ENCODE measurements around the gene ADGB.
"Not testable (repeated sequence)": the region's sequence is repeated elsewhere in the genome, so short reads cannot be mapped to it uniquely, and the experiment has no call there.

The ADGB gene

DNA sequence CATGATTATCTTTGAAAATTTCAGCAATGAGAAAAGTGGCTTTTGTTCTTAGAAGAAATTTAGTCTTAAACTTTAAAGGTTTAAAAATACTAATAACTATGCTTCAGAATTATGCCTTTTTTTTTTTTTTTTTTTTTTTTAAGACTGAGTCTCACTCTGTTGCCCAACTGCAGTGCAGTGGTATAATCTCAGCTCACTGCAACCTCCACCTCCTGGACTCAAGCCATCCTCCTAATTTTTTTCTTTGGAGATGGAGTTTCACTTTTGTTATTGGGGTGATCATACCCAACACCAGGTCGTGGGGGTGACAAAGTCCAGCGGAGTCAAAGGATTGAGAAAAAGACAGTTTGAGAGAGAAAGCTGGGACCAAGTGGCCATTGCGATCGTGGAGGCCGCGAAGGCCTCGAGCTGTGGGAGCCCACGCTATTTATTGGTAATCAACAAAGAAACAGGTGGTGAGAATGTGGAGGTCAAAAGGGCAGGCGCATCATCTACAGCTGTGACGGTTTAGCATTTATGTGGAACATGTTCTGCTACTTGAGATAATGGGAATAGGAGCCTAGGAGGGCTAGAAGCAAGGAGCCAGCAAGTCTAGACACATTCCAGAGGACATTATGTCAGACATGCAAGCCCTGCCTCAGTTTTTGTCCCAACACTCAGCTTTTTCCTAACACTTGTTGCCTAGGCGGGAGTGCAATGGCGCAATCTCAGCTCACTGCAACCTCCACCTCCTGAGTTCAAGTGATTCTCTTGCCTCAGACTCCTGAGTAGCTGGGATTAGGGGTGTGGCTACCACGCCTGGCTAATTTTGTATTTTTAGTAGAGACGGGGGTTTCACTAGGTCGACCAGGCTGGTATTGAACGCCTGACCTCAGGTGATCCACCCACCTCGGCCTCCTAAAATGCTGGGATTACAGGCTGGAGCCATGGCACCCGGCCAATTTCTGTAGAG, 217.0 kb downstream of the ADGB start:
- DNase-seq (ENCODE audit: low read depth in 1 of 2, low spot score in 1 of 2): not testable (repeated sequence)

- DNase-seq (ENCODE audit: low read depth in 1 of 2, low spot score in 1 of 2): no peak
These were observed 221.0 kb downstream of the ADGB start for GRCh38 chr6:146819596-146820320.

- DNase-seq (ENCODE audit: low read depth in 1 of 2, low spot score in 1 of 2): no peak
These were observed 228.6 kb downstream of the ADGB start for GRCh38 chr6:146827216-146827928.

- no peak for DNase-seq (ENCODE audit: low read depth in 1 of 2, low spot score in 1 of 2)
These were observed 231.2 kb downstream of the ADGB start for GRCh38 chr6:146829792-146830565.

GRCh38 chr6:146833157-146833556, 234.4 kb downstream of the ADGB start:
- DNase-seq (ENCODE audit: low read depth in 1 of 2, low spot score in 1 of 2): no peak

DNA sequence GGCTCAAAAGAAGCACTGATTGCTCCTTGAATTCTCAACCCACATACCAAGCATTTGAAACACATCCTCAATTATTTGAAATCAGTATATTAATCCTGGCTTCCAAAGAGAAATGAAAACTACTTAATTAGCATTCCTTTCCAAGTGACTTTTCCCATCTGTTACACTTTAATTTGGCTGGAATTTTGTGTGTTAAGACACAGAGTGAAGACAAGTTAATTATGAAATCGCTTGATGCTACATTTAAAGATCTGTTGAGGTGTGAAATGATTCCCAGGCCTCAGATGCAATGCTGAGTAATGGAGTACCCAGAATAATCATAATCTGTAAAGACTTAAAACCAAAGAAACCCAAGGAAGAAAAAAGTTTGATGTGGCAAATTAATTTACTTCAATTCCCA, 241.4 kb downstream of the ADGB start:
- DNase-seq (ENCODE audit: low read depth in 1 of 2, low spot score in 1 of 2): no peak

DNA sequence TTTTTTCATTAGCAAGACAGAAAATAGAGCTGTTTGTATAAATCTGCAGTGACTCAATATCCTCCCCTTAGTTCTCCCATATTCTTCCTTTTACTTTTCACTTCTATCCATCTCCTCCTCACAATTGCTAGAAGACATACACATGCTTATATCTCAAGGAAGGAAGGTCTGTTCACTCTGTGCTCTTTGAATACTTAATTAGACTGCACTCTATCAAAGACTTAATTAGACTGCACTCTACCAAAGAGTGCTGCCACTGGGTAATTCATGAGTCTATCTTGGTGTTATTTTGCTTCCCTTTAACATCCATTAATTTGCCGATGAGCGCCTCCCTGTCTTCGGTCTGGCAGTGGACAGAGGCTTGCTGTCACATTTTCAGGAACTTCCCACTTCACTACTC, 241.9 kb downstream of the ADGB start:
- no peak for DNase-seq (ENCODE audit: low read depth in 1 of 2, low spot score in 1 of 2)

DNA sequence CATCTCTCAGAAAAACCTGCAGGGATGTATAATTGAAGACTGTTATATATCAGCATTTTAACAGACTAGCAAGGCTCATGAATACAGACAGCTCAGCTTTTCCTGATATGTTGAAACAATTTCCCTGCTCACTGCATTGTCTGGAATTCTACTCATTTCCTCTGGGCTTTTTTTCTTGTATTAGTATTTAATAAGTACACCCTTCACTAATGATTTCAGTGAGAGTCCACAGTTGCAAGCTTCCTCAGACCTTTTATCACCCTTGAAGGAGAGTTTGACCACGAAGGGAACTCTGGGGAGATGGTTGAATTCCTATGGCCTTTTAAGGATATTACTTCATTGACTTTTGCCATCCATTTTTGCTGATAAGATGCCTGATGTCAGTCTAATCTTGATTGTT, 248.7 kb downstream of the ADGB start:
- no peak for DNase-seq (ENCODE audit: low read depth in 1 of 2, low spot score in 1 of 2)

DNA sequence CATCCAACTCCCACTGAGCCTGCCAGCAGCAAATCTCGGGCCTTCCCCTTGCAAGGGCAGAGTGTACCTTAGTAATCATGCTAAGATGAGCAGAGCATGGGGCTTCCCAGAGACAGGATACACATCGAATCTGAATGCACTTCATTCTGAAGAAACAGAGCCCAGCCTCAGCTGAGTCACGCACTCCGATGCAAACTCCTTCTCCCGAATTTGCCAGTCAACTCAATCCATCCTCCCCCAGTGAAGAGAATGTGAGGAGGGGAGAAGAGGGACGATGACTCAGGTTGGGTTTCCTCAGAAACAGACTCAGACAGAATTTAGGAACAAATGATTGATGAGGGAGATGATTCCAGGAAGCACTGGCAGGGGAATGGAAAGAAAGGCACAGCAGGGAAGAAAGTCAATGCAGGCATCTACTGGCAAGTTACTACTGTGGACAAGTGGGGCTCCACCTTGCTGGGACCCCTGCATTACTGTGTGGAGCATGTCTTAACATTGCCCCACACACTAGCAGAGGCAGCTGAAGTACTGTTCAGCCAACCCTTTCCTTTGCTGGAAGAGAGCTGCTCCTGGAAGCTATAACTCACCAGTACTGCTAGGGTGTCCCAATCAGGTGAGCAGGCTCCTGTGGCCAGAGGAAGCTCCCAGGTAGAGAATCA, 251.6 kb downstream of the ADGB start:
- no peak for DNase-seq (ENCODE audit: low read depth in 1 of 2, low spot score in 1 of 2)

DNA sequence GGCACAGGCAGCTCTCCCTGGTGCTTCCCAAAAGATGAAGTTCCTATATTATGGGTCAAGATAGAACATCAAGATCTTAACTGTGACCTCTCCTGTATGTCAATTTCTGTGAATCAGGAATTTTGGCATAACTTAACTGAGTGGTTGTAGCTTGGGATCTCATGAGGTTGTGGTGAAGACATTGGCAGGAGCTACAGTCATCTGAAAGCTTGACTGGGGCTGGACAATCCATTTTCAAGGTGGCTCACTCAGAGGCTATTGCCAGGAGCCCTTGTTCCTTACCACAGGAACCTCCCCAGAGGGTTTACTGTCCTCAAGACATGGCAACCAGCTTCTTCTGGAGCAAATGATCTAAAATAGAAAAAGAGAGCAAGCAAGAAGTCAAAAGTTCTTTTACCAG, 252.2 kb downstream of the ADGB start:
- no peak for DNase-seq (ENCODE audit: low read depth in 1 of 2, low spot score in 1 of 2)

DNA sequence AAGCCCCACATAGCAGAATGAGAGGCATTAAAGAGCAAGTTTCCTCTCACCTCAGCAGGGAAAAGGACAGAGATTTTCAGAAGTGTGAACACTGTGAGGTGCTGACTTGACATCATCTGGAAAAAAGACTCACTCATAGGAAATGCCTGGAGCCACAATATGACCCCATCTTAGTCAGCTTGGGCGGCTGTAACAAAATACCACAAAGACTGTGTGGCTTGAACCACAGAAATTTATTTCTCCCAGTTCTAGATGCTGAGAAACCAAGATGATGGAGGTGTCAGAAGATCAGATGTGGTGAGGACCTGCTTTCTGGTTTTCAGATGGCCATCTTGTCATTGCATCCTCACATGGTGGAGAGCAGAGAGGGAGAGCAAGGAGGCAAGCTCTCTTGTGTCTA, 253.1 kb downstream of the ADGB start:
- no peak for DNase-seq (ENCODE audit: low read depth in 1 of 2, low spot score in 1 of 2)

GRCh38 chr6:146854521-146855255, 255.9 kb downstream of the ADGB start:
- not testable (repeated sequence) for DNase-seq (ENCODE audit: low read depth in 1 of 2, low spot score in 1 of 2)

- no peak for DNase-seq (ENCODE audit: low read depth in 1 of 2, low spot score in 1 of 2)
These were observed 257.1 kb downstream of the ADGB start for GRCh38 chr6:146855889-146856288.

GRCh38 chr6:146856296-146856695, 257.5 kb downstream of the ADGB start:
- no peak for DNase-seq (ENCODE audit: low read depth in 1 of 2, low spot score in 1 of 2)

DNA sequence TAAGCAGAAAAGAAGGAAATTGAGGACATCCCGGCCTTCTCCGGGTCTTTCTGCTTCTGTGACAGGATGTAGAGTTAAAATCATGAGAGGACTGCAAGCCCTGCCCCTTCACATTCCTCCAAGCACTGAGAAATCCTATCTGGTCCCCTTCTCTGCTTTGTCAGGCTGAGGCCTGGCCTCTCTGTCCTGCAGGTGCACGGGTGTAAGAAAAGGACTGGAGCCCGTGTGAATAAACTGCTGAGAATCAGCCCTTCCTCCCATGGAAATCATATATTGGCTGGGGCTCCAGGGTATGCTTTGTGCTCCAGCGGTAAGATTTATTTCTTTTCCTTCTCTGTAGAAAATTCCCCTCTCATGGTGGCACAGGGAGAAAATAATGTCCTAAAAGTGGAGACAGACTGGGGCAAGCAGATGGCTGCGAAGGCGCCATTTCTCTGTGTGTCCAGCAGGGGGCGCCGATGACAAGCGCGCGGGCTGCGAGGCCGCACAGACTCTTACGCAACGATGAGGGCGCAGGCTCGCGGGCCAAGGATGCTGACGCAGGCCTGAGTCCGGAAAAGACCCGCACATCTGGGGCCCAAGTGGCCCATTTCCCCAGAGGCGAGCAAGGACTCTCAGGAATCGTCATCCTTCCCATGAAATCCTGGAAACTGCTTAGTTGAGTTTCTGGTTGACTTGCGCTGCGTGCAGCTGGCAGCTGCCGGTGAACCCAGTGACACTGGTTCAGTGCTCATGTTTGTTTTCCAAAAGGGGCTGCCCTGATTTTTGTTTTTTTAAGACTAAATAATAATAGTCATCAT, 258.6 kb downstream of the ADGB start:
- DNase-seq (ENCODE audit: low read depth in 1 of 2, low spot score in 1 of 2): peak; percentile 58 to 59

DNA sequence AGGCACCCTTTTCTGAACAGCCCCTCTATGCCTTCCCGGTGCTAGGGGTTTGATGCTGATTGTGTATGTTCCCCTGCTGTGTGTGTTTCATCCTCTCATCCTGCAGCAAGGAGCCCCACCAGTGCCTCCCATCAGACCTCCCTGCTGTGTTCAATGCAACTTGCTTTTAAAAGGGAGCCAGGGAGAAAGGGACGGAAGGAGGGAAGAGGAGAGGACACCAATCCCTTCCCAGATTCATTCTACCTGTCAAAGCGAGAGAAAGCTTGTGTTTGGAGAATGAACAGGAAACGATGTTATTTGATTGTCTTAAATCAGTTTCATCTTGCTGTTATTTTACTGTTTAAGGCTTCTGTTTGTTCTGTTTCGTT, 259.2 kb downstream of the ADGB start:
- DNase-seq (ENCODE audit: low read depth in 1 of 2, low spot score in 1 of 2): no peak

DNA sequence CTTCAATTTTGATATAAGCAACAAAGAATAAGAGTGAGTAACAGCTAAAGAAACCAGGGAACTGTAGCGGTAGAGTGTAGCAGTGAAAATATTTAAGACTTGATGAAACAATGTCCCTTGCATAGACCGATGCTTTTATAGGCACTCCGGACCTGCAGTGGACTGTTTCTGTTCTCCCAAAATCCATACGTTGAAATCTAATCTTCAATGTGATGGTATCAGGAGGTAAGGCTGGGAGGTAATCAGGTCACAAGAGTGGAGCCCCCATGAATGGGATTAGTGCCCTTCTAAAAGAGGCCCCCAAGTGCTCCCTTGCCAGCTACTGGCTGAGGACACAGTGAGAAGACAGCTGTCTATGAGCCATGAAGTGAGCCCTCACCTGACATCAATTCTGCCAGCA, 260.4 kb downstream of the ADGB start:
- DNase-seq (ENCODE audit: low read depth in 1 of 2, low spot score in 1 of 2): no peak

GRCh38 chr6:146859795-146860495, 261.2 kb downstream of the ADGB start:
- no peak for DNase-seq (ENCODE audit: low read depth in 1 of 2, low spot score in 1 of 2)

Data from activated CD4-positive, alpha-beta T cell treated with anti-CD3 and anti-CD28 coated beads, Interleukin-2, amount 50 U/mL, for 24 hours (primary cell).